DND-41 (cell line): ENCODE measurements around the gene SOAT2.

Experiments
- CTCF ChIP-seq: IDR thresholded peaks from 2 replicates; pipeline ENCODE4 v1.5.1; 2012; ENCODE audit warnings: borderline replicate concordance, low read length, moderate library complexity, mild to moderate bottlenecking; ENCODE audit not compliant: poor library complexity, severe bottlenecking; ENCODE audit errors: extremely low read depth
- EZH2 ChIP-seq: IDR thresholded peaks from 3 replicates; pipeline ENCODE4 v1.6.1; 2012; ENCODE audit warnings: borderline replicate concordance, low read depth, mild to moderate bottlenecking, moderate library complexity, low read length, inconsistent platforms; ENCODE audit not compliant: severe bottlenecking

DNA sequence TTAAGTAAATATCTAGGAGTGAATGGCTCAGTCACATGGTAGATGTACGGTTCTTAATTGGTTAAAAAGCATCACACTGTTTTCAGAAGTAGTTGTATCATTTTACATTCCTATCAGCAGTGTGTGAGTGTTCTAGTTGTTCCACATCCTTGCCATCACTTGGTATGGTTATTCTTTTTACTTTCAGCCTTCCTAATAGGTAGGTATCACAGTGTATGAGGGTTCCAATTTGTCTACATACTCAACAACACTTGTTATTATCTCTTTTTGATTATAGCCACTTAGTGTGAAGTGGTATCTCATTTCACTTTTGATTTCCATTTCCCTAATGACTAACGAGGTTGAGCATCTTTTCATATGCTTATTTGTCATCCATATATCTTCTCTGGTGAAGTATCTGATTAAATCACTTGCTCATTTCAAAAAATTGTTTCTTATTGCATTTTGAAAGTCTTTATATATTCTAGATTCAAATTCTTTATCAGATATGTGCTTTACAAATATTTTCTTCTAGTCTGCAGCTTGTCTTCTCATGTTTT lies 20.6 kb upstream of the SOAT2 start:
- no peak for TF ChIP-seq CTCF
- TF ChIP-seq EZH2, result no peak
